Activated CD4-positive, alpha-beta T cell treated with anti-CD3 and anti-CD28 coated beads for 48 hours (primary cell): ENCODE measurements around the gene ZNF497.
"Not testable (repeated sequence)": the region's sequence is repeated elsewhere in the genome, so short reads cannot be mapped to it uniquely, and the experiment has no call there.

Experiments used
- DNase-seq: peaks from one replicate; pipeline ENCODE4 v3.0.0-alpha.2; 2020

ZNF497 gene

GRCh38 chr19:58393725-58394033, 31.1 kb upstream of the ZNF497 start:
- DNase-seq: no peak

- DNase-seq: no peak
Observed at GRCh38 chr19:58392945-58393724, 30.6 kb upstream of the ZNF497 start.

- no peak for DNase-seq
Observed at GRCh38 chr19:58388175-58388526, 25.6 kb upstream of the ZNF497 start.

GRCh38 chr19:58387338-58388174, 25.0 kb upstream of the ZNF497 start:
- DNase-seq: no peak

- DNase-seq: peak; percentile 97
Observed at GRCh38 chr19:58386576-58387337, 24.2 kb upstream of the ZNF497 start, which contains the start of gene RPS5. Gene RPS5, plus strand, starts transcription at chr19:58387269. Its CDS starts 869 bp downstream, at chr19:58388138.

GRCh38 chr19:58385891-58386575, 23.5 kb upstream of the ZNF497 start:
- peak; percentile 56 for DNase-seq

- DNase-seq: no peak
Observed at GRCh38 chr19:58385313-58385890, 22.9 kb upstream of the ZNF497 start.

- no peak for DNase-seq
Observed at GRCh38 chr19:58382997-58383603, 20.5 kb upstream of the ZNF497 start.

GRCh38 chr19:58381460-58382212, 19.1 kb upstream of the ZNF497 start:
- DNase-seq: no peak

- peak; percentile 98 for DNase-seq
Observed at GRCh38 chr19:58380662-58381459, 18.3 kb upstream of the ZNF497 start, which contains the start of gene ZNF837. Gene ZNF837, minus strand, starts transcription at chr19:58381030. Its CDS starts 11,698 bp downstream, at chr19:58369332.

GRCh38 chr19:58380037-58380661, 17.6 kb upstream of the ZNF497 start:
- DNase-seq: no peak

GRCh38 chr19:58379246-58379645, 16.7 kb upstream of the ZNF497 start:
- DNase-seq: no peak

GRCh38 chr19:58376724-58377123, 14.2 kb upstream of the ZNF497 start:
- not testable (repeated sequence) for DNase-seq

GRCh38 chr19:58374200-58374599, 11.6 kb upstream of the ZNF497 start:
- DNase-seq: no peak

GRCh38 chr19:58372311-58373133, 10.0 kb upstream of the ZNF497 start:
- no peak for DNase-seq

- DNase-seq: no peak
Observed at GRCh38 chr19:58368561-58369360, 6.2 kb upstream of the ZNF497 start.

GRCh38 chr19:58367698-58368454, 5.3 kb upstream of the ZNF497 start:
- DNase-seq: no peak
